ENCODE data around the gene PSENEN. TPM values are rescaled to one million over a fixed set of nuclear protein-coding genes. Genes with fewer than 3 reads are reported as not detected.
A peak's percentile ranks its signal among the peaks of the same experiment; 100 is the strongest.

PSENEN gene
- total and polyA plus RNA-seq, 9 of the 15 experiments (the other 6 are each of a cell fraction or from before 2014, with no cell fraction given), result 34.5 to 299 (median 61.1) TPM

DNA sequence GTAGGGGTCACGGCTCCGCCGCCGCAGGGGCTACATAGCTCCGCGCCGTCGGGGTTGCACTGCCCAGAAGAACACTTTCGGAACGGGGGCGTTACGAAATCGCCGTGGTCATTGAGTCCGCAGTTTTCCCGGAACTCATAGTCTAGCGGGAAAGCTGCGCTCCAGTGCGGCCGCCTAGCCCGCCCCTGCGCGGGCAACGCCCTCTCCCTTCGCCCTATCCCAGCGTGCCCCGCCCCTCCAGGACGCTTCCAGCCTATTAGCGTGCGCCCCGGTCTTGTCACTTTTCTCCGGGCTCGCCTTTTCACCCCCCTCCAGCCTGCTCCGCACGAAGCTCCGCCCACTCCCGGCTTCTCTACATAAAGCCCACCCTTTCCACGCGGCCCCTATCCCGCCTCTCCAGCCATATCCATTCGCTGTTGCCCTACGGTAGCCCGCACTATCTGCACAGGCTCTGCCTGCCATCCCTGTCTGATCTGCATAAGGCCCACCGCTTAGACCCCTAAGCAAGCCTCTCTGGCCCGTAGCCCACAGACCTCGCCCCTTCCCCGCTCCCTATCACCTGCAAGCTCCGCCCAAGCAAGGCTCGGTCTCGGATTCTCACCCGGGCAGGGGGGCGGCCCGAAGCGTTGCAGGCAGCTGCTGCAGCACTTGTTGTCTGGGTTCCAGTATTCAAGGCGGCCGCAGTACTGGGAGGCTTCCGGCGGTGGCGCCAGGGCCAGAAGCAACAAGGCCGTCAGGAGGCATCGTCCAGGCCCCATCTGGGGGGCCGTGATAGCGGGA is 4.8 kb upstream of the PSENEN start (continued):
- TF ChIP-seq, protein P1, sequence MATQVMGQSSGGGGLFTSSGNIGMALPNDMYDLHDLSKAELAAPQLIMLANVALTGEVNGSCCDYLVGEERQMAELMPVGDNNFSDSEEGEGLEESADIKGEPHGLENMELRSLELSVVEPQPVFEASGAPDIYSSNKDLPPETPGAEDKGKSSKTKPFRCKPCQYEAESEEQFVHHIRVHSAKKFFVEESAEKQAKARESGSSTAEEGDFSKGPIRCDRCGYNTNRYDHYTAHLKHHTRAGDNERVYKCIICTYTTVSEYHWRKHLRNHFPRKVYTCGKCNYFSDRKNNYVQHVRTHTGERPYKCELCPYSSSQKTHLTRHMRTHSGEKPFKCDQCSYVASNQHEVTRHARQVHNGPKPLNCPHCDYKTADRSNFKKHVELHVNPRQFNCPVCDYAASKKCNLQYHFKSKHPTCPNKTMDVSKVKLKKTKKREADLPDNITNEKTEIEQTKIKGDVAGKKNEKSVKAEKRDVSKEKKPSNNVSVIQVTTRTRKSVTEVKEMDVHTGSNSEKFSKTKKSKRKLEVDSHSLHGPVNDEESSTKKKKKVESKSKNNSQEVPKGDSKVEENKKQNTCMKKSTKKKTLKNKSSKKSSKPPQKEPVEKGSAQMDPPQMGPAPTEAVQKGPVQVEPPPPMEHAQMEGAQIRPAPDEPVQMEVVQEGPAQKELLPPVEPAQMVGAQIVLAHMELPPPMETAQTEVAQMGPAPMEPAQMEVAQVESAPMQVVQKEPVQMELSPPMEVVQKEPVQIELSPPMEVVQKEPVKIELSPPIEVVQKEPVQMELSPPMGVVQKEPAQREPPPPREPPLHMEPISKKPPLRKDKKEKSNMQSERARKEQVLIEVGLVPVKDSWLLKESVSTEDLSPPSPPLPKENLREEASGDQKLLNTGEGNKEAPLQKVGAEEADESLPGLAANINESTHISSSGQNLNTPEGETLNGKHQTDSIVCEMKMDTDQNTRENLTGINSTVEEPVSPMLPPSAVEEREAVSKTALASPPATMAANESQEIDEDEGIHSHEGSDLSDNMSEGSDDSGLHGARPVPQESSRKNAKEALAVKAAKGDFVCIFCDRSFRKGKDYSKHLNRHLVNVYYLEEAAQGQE (IDR thresholded peaks at IDR 0.05; ENCODE audit: borderline replicate concordance), result no peak
- TF ChIP-seq, protein P1 (CRISPR knock-in tag; IDR thresholded peaks at IDR 0.05; ENCODE audit: low read depth), result 0 out of 2 replicates have a peak, but pooled peaks have one; percentile 2
- TF ChIP-seq NFIC (IDR thresholded peaks at IDR 0.05) (peak; percentile 73), PHF8 (IDR thresholded peaks at IDR 0.05; ENCODE audit: borderline replicate concordance, low read length) (peak; percentile 71; the same call in 1 of the 2 replicates), NR2C2 (CRISPR knock-in tag; IDR thresholded peaks at IDR 0.05) (peak; percentile 9; the same call in 1 of the 2 replicates), NR2C2 (tag; IDR thresholded peaks at IDR 0.05) (peak; percentile 53; the same call in 1 of the 2 replicates), CTBP1 (IDR thresholded peaks at IDR 0.05; ENCODE audit: borderline replicate concordance) (peak; percentile 55), SMARCA5 (IDR thresholded peaks at IDR 0.05) (0 out of 2 replicates have a peak, but pooled peaks have one; percentile 14), HMGN3 (IDR thresholded peaks at IDR 0.05; ENCODE audit: borderline replicate concordance, extremely low read depth, insufficient read length, low read depth, low read length) (peak; percentile 49), ZKSCAN3 (CRISPR knock-in tag; IDR thresholded peaks at IDR 0.05) (no peak), ADNP (tag; IDR thresholded peaks at IDR 0.05) (no peak), IFI16 (CRISPR knock-in tag; IDR thresholded peaks at IDR 0.05) (no peak), SRF (CRISPR knock-in tag; IDR thresholded peaks at IDR 0.05) (peak in 1 of 2 experiments; percentile 74; a peak in 1 of 4 replicates)
- TF ChIP-seq, protein P2, sequence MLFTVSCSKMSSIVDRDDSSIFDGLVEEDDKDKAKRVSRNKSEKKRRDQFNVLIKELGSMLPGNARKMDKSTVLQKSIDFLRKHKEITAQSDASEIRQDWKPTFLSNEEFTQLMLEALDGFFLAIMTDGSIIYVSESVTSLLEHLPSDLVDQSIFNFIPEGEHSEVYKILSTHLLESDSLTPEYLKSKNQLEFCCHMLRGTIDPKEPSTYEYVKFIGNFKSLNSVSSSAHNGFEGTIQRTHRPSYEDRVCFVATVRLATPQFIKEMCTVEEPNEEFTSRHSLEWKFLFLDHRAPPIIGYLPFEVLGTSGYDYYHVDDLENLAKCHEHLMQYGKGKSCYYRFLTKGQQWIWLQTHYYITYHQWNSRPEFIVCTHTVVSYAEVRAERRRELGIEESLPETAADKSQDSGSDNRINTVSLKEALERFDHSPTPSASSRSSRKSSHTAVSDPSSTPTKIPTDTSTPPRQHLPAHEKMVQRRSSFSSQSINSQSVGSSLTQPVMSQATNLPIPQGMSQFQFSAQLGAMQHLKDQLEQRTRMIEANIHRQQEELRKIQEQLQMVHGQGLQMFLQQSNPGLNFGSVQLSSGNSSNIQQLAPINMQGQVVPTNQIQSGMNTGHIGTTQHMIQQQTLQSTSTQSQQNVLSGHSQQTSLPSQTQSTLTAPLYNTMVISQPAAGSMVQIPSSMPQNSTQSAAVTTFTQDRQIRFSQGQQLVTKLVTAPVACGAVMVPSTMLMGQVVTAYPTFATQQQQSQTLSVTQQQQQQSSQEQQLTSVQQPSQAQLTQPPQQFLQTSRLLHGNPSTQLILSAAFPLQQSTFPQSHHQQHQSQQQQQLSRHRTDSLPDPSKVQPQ (CRISPR knock-in tag; IDR thresholded peaks at IDR 0.05; ENCODE audit: borderline replicate concordance), result no peak
- TF ChIP-seq, protein P3, sequence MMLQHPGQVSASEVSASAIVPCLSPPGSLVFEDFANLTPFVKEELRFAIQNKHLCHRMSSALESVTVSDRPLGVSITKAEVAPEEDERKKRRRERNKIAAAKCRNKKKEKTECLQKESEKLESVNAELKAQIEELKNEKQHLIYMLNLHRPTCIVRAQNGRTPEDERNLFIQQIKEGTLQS (IDR thresholded peaks at IDR 0.05), result peak; percentile 43; the same call in 1 of the 2 replicates
- TF ChIP-seq, protein P3 (CRISPR knock-in tag; conservative IDR thresholded peaks at IDR 0.05), result no peak
